Common myeloid progenitor, CD34-positive (primary cell): ENCODE data around the gene HAAO.
A peak's percentile ranks its signal among the peaks of the same experiment; 100 is the strongest.

Experiments
- CTCF ChIA-PET: fragments of 350-600 bp; sonication (Branson Sonifier 250); formaldehyde crosslinking; loops from one replicate; lab custom pipeline; 2021; ENCODE audit warnings: antibody characterized with exemption; lab: Charles Lee
- POLR2A ChIA-PET: fragments of 350-600 bp; sonication (Branson Sonifier 250); formaldehyde crosslinking; loops from one replicate; lab custom pipeline; 2021; ENCODE audit warnings: antibody characterized with exemption; lab: Charles Lee
- DNase-seq, 3 donors: peaks; one replicate each; pipeline versions ENCODE4 v3.0.0 to v3.0.0-alpha.2; 2013
- H3K27ac ChIP-seq, 2 experiments: 1 replicate in 1 of 2; 2 replicates in 1 of 2; pipeline ENCODE4 v1.7.0; 2013; ENCODE audit warnings: inconsistent platforms in 2 of 2, low read length in 2 of 2, mild to moderate bottlenecking in 2 of 2, low read depth in 1 of 2, moderate library complexity in 1 of 2; ENCODE audit not compliant: severe bottlenecking in 2 of 2, insufficient read depth in 1 of 2, poor library complexity in 1 of 2
- H3K27me3 ChIP-seq, 5 experiments: replicated peaks in 2 of 5; 1 replicate in 3 of 5; 2 replicates in 2 of 5; pipeline versions ENCODE4 v1.6.1 to v1.7.0; 2013; ENCODE audit warnings: low read length in 4 of 5, mild to moderate bottlenecking in 2 of 5, moderate library complexity in 2 of 5, inconsistent platforms in 1 of 5; ENCODE audit not compliant: insufficient read depth in 5 of 5, control insufficient read depth in 4 of 5
- H3K36me3 ChIP-seq, 4 experiments: 1 replicate in 2 of 4; 2 replicates in 2 of 4; pipeline versions ENCODE4 v1.6.1 to v1.7.0; 2013; ENCODE audit warnings: low read length in 3 of 4, control low read depth in 1 of 4, mild to moderate bottlenecking in 1 of 4; ENCODE audit not compliant: control insufficient read depth in 4 of 4, insufficient read depth in 4 of 4
- H3K4me1 ChIP-seq, 4 experiments: 1 replicate in 3 of 4; 2 replicates in 1 of 4; pipeline versions ENCODE4 v1.6.1 to v1.7.1; 2013; ENCODE audit warnings: low read length in 3 of 4, mild to moderate bottlenecking in 3 of 4, control low read depth in 1 of 4, inconsistent platforms in 1 of 4, moderate library complexity in 1 of 4; ENCODE audit not compliant: control insufficient read depth in 4 of 4, insufficient read depth in 4 of 4; ENCODE audit errors: control extremely low read depth in 1 of 4
- H3K4me3 ChIP-seq, 7 experiments: 1 replicate in 4 of 7; 2 replicates in 3 of 7; pipeline versions ENCODE4 v1.5.1 to v1.7.0; 2013; ENCODE audit warnings: mild to moderate bottlenecking in 7 of 7, low read length in 6 of 7, moderate library complexity in 6 of 7, inconsistent platforms in 2 of 7, low read depth in 2 of 7, control low read depth in 1 of 7; ENCODE audit not compliant: insufficient read depth in 4 of 7, control insufficient read depth in 1 of 7; ENCODE audit errors: extremely low read depth in 1 of 7
- H3K9me3 ChIP-seq, 5 experiments: 1 replicate in 4 of 5; 2 replicates in 1 of 5; pipeline versions ENCODE4 v1.6.1 to v1.7.1; 2013; ENCODE audit warnings: low read length in 4 of 5, mild to moderate bottlenecking in 2 of 5, inconsistent platforms in 1 of 5, low read depth in 1 of 5, moderate library complexity in 1 of 5; ENCODE audit not compliant: control insufficient read depth in 4 of 5, insufficient read depth in 2 of 5; ENCODE audit errors: control extremely low read depth in 1 of 5
- WGBS: methylation state at CpG from one replicate; pipeline ENCODE4 v1.1.5; 2013; ENCODE audit not compliant: insufficient coverage; 5-methylcytosine and 5-hydroxymethylcytosine counted together

Gene HAAO

GRCh38 chr2:42827647-42828486 lies 35.5 kb upstream of the HAAO start:
- DNase-seq: peak; percentile 83 to 88 (median 85)
- POLR2A ChIA-PET: no interaction called here
- no peaks in the 10 kb centered on the region for H3K27me3 ChIP-seq
- no peaks in the 10 kb centered on the region for H3K36me3 ChIP-seq
- no peaks in the 10 kb centered on the region for H3K9me3 ChIP-seq
- no peak overlapping the region for H3K27ac ChIP-seq
- CTCF ChIA-PET: interaction anchor here (0.7 to 5.4 kb wide), 39 partner anchors 8 to 781 kb away, joined by 3 to 46 read pairs (median 4); partner anchors contain the start of gene ZFP36L2
- 46% methylated on average over 35 of the region's 47 CpGs for WGBS
- peaks cover 0 to 28% (median 23%) of the 10 kb centered on the region in 4 experiments for H3K4me1 ChIP-seq
- H3K4me3 ChIP-seq: peak overlapping the region in 4 of 7 experiments; percentile 9 to 71 (median 56)

GRCh38 chr2:42826231-42826630 lies 33.8 kb upstream of the HAAO start:
- ChIA-PET POLR2A (interaction anchor here (0.6 kb wide), 1 partner anchor 397 kb away, joined by 4 read pairs; no protein-coding TSS in a partner anchor), CTCF (interaction anchor here (0.6 to 4.5 kb wide), 8 partner anchors 16 to 744 kb away, joined by 3 to 23 read pairs (median 4); no protein-coding TSS in a partner anchor)
- H3K27me3 ChIP-seq: no peaks in the 10 kb centered on the region
- no peaks in the 10 kb centered on the region for H3K36me3 ChIP-seq
- WGBS: 100% methylated on average over 1 of the region's 5 CpGs
- peaks cover 0 to 28% (median 23%) of the 10 kb centered on the region in 4 experiments for H3K4me1 ChIP-seq
- no peaks in the 10 kb centered on the region for H3K9me3 ChIP-seq
- H3K4me3 ChIP-seq: no peak overlapping the region
- no peak overlapping the region for H3K27ac ChIP-seq
- no peak for DNase-seq

- no peak for DNase-seq
- Histone ChIP-seq H3K36me3 (no peaks in the 10 kb centered on the region), H3K27ac (no peak overlapping the region), H3K4me3 (no peak overlapping the region), H3K4me1 (peaks cover 0 to 28% (median 22%) of the 10 kb centered on the region in 4 experiments), H3K27me3 (no peaks in the 10 kb centered on the region), H3K9me3 (no peaks in the 10 kb centered on the region)
- ChIA-PET POLR2A (interaction anchor here (0.6 to 1.5 kb wide), 3 partner anchors 13 to 771 kb away, joined by 3 to 7 read pairs (median 3); partner anchors contain the start of gene THADA), CTCF (interaction anchor here (0.7 to 4.5 kb wide), 8 partner anchors 11 to 787 kb away, joined by 3 to 23 read pairs (median 4); no protein-coding TSS in a partner anchor)
- 88% methylated on average over 2 of the region's 2 CpGs for WGBS
These were observed 32.0 kb upstream of the HAAO start for GRCh38 chr2:42824454-42824807.

DNA sequence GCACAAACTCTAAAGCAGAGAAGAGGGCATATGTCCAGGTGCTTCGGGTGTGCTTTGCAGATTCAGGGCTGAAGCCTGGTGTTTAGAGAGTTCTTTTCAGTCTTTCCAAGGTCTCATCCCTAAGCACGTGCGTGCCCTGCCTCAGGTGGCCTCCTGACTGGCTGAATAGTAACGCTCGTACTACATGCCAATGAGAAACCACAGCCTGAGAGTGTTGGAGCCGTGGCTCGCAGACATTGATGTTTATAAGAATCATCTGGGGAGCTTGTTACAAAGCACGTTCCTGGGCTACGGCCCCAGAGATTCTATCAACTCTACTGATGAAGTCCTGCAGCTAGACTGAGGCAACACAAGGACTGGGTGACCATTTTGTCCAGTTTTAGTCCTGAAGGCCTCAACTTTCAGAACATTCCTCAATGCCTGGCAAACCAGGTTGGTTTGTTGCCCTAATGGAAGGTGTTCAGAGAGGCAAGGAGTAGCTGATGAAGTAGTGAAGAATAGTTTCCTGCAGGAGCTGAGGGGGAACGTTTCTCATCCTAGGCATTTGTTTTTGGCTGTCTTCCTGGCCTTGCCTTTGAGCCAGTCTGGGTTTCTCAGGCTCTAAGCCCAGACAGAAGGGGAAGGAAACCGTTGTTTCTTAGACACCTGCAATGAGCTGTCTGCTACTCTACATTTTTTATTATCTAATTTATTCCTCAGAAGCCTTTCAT lies 31.5 kb upstream of the HAAO start:
- Histone ChIP-seq H3K27me3 (no peaks in the 10 kb centered on the region), H3K4me1 (peaks cover 0 to 24% (median 19%) of the 10 kb centered on the region in 4 experiments), H3K4me3 (no peak overlapping the region), H3K9me3 (no peaks in the 10 kb centered on the region), H3K27ac (no peak overlapping the region), H3K36me3 (no peaks in the 10 kb centered on the region)
- peak in 2 of 3 donors; percentile 31 to 42 for DNase-seq
- CTCF ChIA-PET: interaction anchor here (0.7 to 4.5 kb wide), 8 partner anchors 11 to 787 kb away, joined by 3 to 23 read pairs (median 4); no protein-coding TSS in a partner anchor
- POLR2A ChIA-PET: interaction anchor here (0.6 to 1.5 kb wide), 3 partner anchors 13 to 772 kb away, joined by 3 to 7 read pairs (median 3); partner anchors contain the start of gene THADA
- 86% methylated on average over 10 of the region's 11 CpGs for WGBS

- DNase-seq: no peak
- peaks cover 0 to 7% (median 5%) of the 10 kb centered on the region in 4 experiments for H3K4me1 ChIP-seq
- H3K9me3 ChIP-seq: peaks cover 0 to 5% (median 1%) of the 10 kb centered on the region in 5 experiments
- ChIA-PET CTCF (interaction anchor here (0.8 to 1.6 kb wide), 6 partner anchors 9 to 792 kb away, joined by 3 to 6 read pairs (median 4); no protein-coding TSS in a partner anchor), POLR2A (interaction anchor here (1.5 kb wide), 1 partner anchor 8 kb away, joined by 6 read pairs; no protein-coding TSS in a partner anchor)
- no peak overlapping the region for H3K4me3 ChIP-seq
- 86% methylated on average over 1 of the region's 2 CpGs for WGBS
- no peaks in the 10 kb centered on the region for H3K36me3 ChIP-seq
- no peak overlapping the region for H3K27ac ChIP-seq
- no peaks in the 10 kb centered on the region for H3K27me3 ChIP-seq
These were observed 26.8 kb upstream of the HAAO start for GRCh38 chr2:42819160-42819559.

- H3K4me3 ChIP-seq: no peak overlapping the region
- no peaks in the 10 kb centered on the region for H3K27me3 ChIP-seq
- H3K27ac ChIP-seq: no peak overlapping the region
- H3K4me1 ChIP-seq: peaks cover 0 to 12% (median 10%) of the 10 kb centered on the region in 4 experiments
- H3K9me3 ChIP-seq: peaks cover 0 to 10% (median 5%) of the 10 kb centered on the region in 5 experiments
- no peak for DNase-seq
- ChIA-PET POLR2A (no interaction called here), CTCF (interaction anchor here (0.9 to 4.1 kb wide), 2 partner anchors 13 to 166 kb away, joined by 3 to 15 read pairs; no protein-coding TSS in a partner anchor)
- no peaks in the 10 kb centered on the region for H3K36me3 ChIP-seq
- no CpG with 5 or more reads among the region's 2 CpGs for WGBS
These were observed 23.3 kb upstream of the HAAO start for GRCh38 chr2:42815726-42816125.
